ENCODE data around the gene FEV.

The FEV gene

GRCh38 chr2:219002395-219003266 lies 17.6 kb upstream of the FEV start:
- H3K4me3 ChIP-seq (ENCODE audit: low read depth, low read length): no peak overlapping the region
- peak; percentile 56; the same call in 1 of the 2 replicates for TF ChIP-seq CTCF (IDR thresholded peaks at IDR 0.05; ENCODE audit: borderline replicate concordance, insufficient read depth, low read depth, low read length)

- H3K4me3 ChIP-seq (ENCODE audit: low read depth, low read length): no peak overlapping the region
- no peak for TF ChIP-seq CTCF (IDR thresholded peaks at IDR 0.05; ENCODE audit: borderline replicate concordance, insufficient read depth, low read depth, low read length)
Measured at GRCh38 chr2:219001577-219002394, 16.8 kb upstream of the FEV start.

GRCh38 chr2:219001100-219001576 lies 16.2 kb upstream of the FEV start:
- no peak overlapping the region for H3K4me3 ChIP-seq (ENCODE audit: low read depth, low read length)

GRCh38 chr2:219000569-219000960 lies 15.6 kb upstream of the FEV start:
- TF ChIP-seq CTCF (IDR thresholded peaks at IDR 0.05; ENCODE audit: borderline replicate concordance, insufficient read depth, low read depth, low read length): no peak
- no peak overlapping the region for H3K4me3 ChIP-seq (ENCODE audit: low read depth, low read length)

More at GRCh38 chr2:219001100-219001576, 16.2 kb upstream of the FEV start:
- no peak for TF ChIP-seq CTCF (IDR thresholded peaks at IDR 0.05; ENCODE audit: borderline replicate concordance, insufficient read depth, low read depth, low read length)

DNA sequence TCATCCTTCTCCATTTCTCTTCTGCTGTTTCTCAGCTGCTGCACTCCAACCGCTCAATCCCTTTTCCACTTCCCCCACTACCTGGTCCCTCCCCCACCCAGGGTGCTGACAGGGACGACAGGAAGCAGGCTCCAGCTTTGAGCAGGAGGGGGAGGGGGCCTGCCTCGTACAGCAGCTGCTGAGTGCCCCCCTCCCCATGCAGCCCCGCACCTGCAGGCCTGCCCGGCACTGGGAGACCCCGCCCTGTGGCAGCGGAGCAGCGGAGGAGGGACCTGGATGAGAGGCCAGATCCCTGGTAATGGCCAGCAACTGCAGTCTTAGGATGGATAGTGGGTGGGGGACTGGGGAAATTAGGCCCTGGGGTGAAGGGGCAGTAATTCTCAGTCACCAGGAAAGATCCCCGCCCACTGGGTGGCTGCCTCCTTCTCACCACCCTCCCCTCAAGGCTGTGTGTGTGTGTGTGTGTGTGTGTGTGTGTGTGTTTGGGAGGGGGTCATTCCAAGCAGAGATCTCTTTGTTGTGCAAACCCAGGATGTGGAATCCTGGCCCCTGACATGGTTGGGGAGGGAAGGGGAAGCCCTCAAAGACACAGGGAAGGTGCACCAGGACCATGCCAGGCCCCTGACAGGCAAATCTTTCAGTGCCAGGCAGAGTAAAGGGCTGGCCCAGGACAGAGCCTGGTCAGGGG lies 15.0 kb upstream of the FEV start:
- TF ChIP-seq CTCF (IDR thresholded peaks at IDR 0.05; ENCODE audit: borderline replicate concordance, insufficient read depth, low read depth, low read length): no peak
- H3K4me3 ChIP-seq (ENCODE audit: low read depth, low read length): no peak overlapping the region

- H3K4me3 ChIP-seq (ENCODE audit: low read depth, low read length): no peak overlapping the region
- no peak for TF ChIP-seq CTCF (IDR thresholded peaks at IDR 0.05; ENCODE audit: borderline replicate concordance, insufficient read depth, low read depth, low read length)
Measured at GRCh38 chr2:218999021-218999880, 14.3 kb upstream of the FEV start.
